Activated CD4-positive, alpha-beta T cell treated with anti-CD3 and anti-CD28 coated beads, Interleukin-2, amount 10 ng/mL, durations not matched to agents 24 days and 14 days (primary cell): Measurements from ENCODE around the gene TBX1. TPM values are rescaled to one million over a fixed set of nuclear protein-coding genes. Genes with fewer than 3 reads are reported as not detected.

Experiments used
- DNase-seq: peaks from one replicate; pipeline ENCODE4 v3.0.0; 2022
- H3K27ac Mint-ChIP-seq: one replicate; pipeline ENCODE4 v1.8.0; 2022; ENCODE audit warnings: mild to moderate bottlenecking, mixed read lengths
- H3K27me3 Mint-ChIP-seq: one replicate; pipeline ENCODE4 v1.8.0; 2022; ENCODE audit warnings: mixed read lengths
- H3K36me3 Mint-ChIP-seq: one replicate; pipeline ENCODE4 v1.8.0; 2022; ENCODE audit warnings: low read depth, mild to moderate bottlenecking, mixed read lengths
- H3K4me1 Mint-ChIP-seq: one replicate; pipeline ENCODE4 v1.8.0; 2021; ENCODE audit warnings: mixed read lengths
- H3K4me3 Mint-ChIP-seq: one replicate; pipeline ENCODE4 v1.8.0; 2022; ENCODE audit warnings: mild to moderate bottlenecking, moderate library complexity, mixed read lengths
- H3K9me3 Mint-ChIP-seq: one replicate; pipeline ENCODE4 v1.8.0; 2021; ENCODE audit warnings: mixed read lengths
- intact Hi-C: fragments of 100-400 bp; cut with micrococcal nuclease; formaldehyde crosslinking; loops from one replicate; pipeline ENCODE4 v1.15.1; 2023
- total RNA-seq: library from RNA; stranded (reverse); gene quantifications from 2 replicates; pipeline ENCODE4 v1.2.3, GENCODE V29; 2022

Gene TBX1
- total RNA-seq, 1 donor from 2014 or later, result not detected

- no peak for DNase-seq
- Mint-ChIP-seq H3K27ac (no peak overlapping the region), H3K36me3 (no peaks in the 10 kb centered on the region), H3K4me1 (no peaks in the 10 kb centered on the region), H3K9me3 (no peaks in the 10 kb centered on the region), H3K27me3 (no peaks in the 10 kb centered on the region), H3K4me3 (no peak overlapping the region)
- intact Hi-C loops, result no loop called here
Measured at GRCh38 chr22:19738664-19739447, 21.7 kb upstream of the TBX1 start.

- no peak overlapping the region for H3K4me3 Mint-ChIP-seq
- H3K9me3 Mint-ChIP-seq, result no peaks in the 10 kb centered on the region
- no peak overlapping the region for H3K27ac Mint-ChIP-seq
Measured at GRCh38 chr22:19739448-19739895, 21.1 kb upstream of the TBX1 start.

GRCh38 chr22:19739911-19740449, 20.6 kb upstream of the TBX1 start:
- no peaks in the 10 kb centered on the region for H3K9me3 Mint-ChIP-seq
- no peaks in the 10 kb centered on the region for H3K27me3 Mint-ChIP-seq
- intact Hi-C loops, result no loop called here

More at GRCh38 chr22:19739448-19739895, 21.1 kb upstream of the TBX1 start:
- intact Hi-C loops, result no loop called here
- no peaks in the 10 kb centered on the region for H3K27me3 Mint-ChIP-seq
- no peak for DNase-seq
- no peaks in the 10 kb centered on the region for H3K36me3 Mint-ChIP-seq
- H3K4me1 Mint-ChIP-seq, result no peaks in the 10 kb centered on the region

GRCh38 chr22:19740586-19740985, 20.0 kb upstream of the TBX1 start:
- no peaks in the 10 kb centered on the region for H3K36me3 Mint-ChIP-seq

More at GRCh38 chr22:19739911-19740449, 20.6 kb upstream of the TBX1 start:
- DNase-seq, result no peak
- no peak overlapping the region for H3K4me3 Mint-ChIP-seq
- no peaks in the 10 kb centered on the region for H3K36me3 Mint-ChIP-seq
- no peaks in the 10 kb centered on the region for H3K4me1 Mint-ChIP-seq
- H3K27ac Mint-ChIP-seq, result no peak overlapping the region

GRCh38 chr22:19741053-19741452, 19.5 kb upstream of the TBX1 start:
- Mint-ChIP-seq H3K27ac (no peak overlapping the region), H3K36me3 (no peaks in the 10 kb centered on the region), H3K27me3 (no peaks in the 10 kb centered on the region), H3K4me3 (no peak overlapping the region), H3K4me1 (no peaks in the 10 kb centered on the region), H3K9me3 (no peaks in the 10 kb centered on the region)
- no peak for DNase-seq
- intact Hi-C loops, result no loop called here

More at GRCh38 chr22:19740586-19740985, 20.0 kb upstream of the TBX1 start:
- Mint-ChIP-seq H3K27ac (no peak overlapping the region), H3K4me3 (no peak overlapping the region), H3K9me3 (no peaks in the 10 kb centered on the region), H3K4me1 (no peaks in the 10 kb centered on the region), H3K27me3 (no peaks in the 10 kb centered on the region)
- no peak for DNase-seq
- intact Hi-C loops, result no loop called here

GRCh38 chr22:19742160-19743066, 18.2 kb upstream of the TBX1 start:
- intact Hi-C loops, result no loop called here
- H3K36me3 Mint-ChIP-seq, result no peaks in the 10 kb centered on the region
- no peak overlapping the region for H3K27ac Mint-ChIP-seq
- no peak overlapping the region for H3K4me3 Mint-ChIP-seq
- H3K27me3 Mint-ChIP-seq, result no peaks in the 10 kb centered on the region
- DNase-seq, result no peak
- no peaks in the 10 kb centered on the region for H3K4me1 Mint-ChIP-seq
- no peaks in the 10 kb centered on the region for H3K9me3 Mint-ChIP-seq

- H3K4me1 Mint-ChIP-seq, result no peaks in the 10 kb centered on the region
- no peaks in the 10 kb centered on the region for H3K9me3 Mint-ChIP-seq
- DNase-seq, result no peak
- H3K27me3 Mint-ChIP-seq, result no peaks in the 10 kb centered on the region
- H3K27ac Mint-ChIP-seq, result no peak overlapping the region
- H3K4me3 Mint-ChIP-seq, result no peak overlapping the region
- intact Hi-C loops, result no loop called here
- no peaks in the 10 kb centered on the region for H3K36me3 Mint-ChIP-seq
Measured at GRCh38 chr22:19743081-19743480, 17.5 kb upstream of the TBX1 start.

GRCh38 chr22:19743651-19744050, 16.9 kb upstream of the TBX1 start:
- H3K36me3 Mint-ChIP-seq, result no peaks in the 10 kb centered on the region
- H3K4me3 Mint-ChIP-seq, result no peak overlapping the region
- no peaks in the 10 kb centered on the region for H3K27me3 Mint-ChIP-seq
- intact Hi-C loops, result no loop called here
- H3K9me3 Mint-ChIP-seq, result no peaks in the 10 kb centered on the region
- no peak overlapping the region for H3K27ac Mint-ChIP-seq
- no peaks in the 10 kb centered on the region for H3K4me1 Mint-ChIP-seq
- DNase-seq, result no peak

GRCh38 chr22:19744350-19745006, 16.1 kb upstream of the TBX1 start:
- Mint-ChIP-seq H3K9me3 (no peaks in the 10 kb centered on the region), H3K27ac (no peak overlapping the region), H3K4me3 (no peak overlapping the region), H3K4me1 (no peaks in the 10 kb centered on the region), H3K36me3 (no peaks in the 10 kb centered on the region), H3K27me3 (no peaks in the 10 kb centered on the region)
- intact Hi-C loops, result no loop called here
- no peak for DNase-seq

- Mint-ChIP-seq H3K27me3 (no peaks in the 10 kb centered on the region), H3K4me3 (no peak overlapping the region), H3K27ac (no peak overlapping the region), H3K4me1 (no peaks in the 10 kb centered on the region), H3K36me3 (no peaks in the 10 kb centered on the region), H3K9me3 (no peaks in the 10 kb centered on the region)
- DNase-seq, result no peak
- intact Hi-C loops, result no loop called here
Measured at GRCh38 chr22:19745155-19746101, 15.2 kb upstream of the TBX1 start.

GRCh38 chr22:19746726-19747125, 13.9 kb upstream of the TBX1 start:
- intact Hi-C loops, result no loop called here
- DNase-seq, result no peak
- Mint-ChIP-seq H3K4me3 (no peak overlapping the region), H3K27ac (no peak overlapping the region), H3K36me3 (no peaks in the 10 kb centered on the region), H3K4me1 (no peaks in the 10 kb centered on the region), H3K9me3 (no peaks in the 10 kb centered on the region), H3K27me3 (no peaks in the 10 kb centered on the region)

- no peak for DNase-seq
- H3K9me3 Mint-ChIP-seq, result no peaks in the 10 kb centered on the region
- intact Hi-C loops, result no loop called here
- no peaks in the 10 kb centered on the region for H3K4me1 Mint-ChIP-seq
- H3K27me3 Mint-ChIP-seq, result no peaks in the 10 kb centered on the region
- H3K27ac Mint-ChIP-seq, result no peak overlapping the region
- H3K4me3 Mint-ChIP-seq, result no peak overlapping the region
- no peaks in the 10 kb centered on the region for H3K36me3 Mint-ChIP-seq
Measured at GRCh38 chr22:19747551-19747950, 13.0 kb upstream of the TBX1 start.

- no peak for DNase-seq
- H3K36me3 Mint-ChIP-seq, result no peaks in the 10 kb centered on the region
- peaks cover 4% of the 10 kb centered on the region for H3K27me3 Mint-ChIP-seq
- H3K4me1 Mint-ChIP-seq, result no peaks in the 10 kb centered on the region
- H3K4me3 Mint-ChIP-seq, result no peak overlapping the region
- no peak overlapping the region for H3K27ac Mint-ChIP-seq
- intact Hi-C loops, result no loop called here
- H3K9me3 Mint-ChIP-seq, result no peaks in the 10 kb centered on the region
Measured at GRCh38 chr22:19748139-19748538, 12.4 kb upstream of the TBX1 start.
